GM12878 (cell line): ENCODE results near the gene CYP4F3.

Source experiments
- EGR1 ChIP-seq, 2 experiments: IDR thresholded peaks; 1 replicate in 1 of 2; 2 replicates in 1 of 2; pipeline ENCODE4 v1.6.1; 2011 to 2012; ENCODE audit warnings: low read depth in 2 of 2, low read length in 2 of 2, borderline replicate concordance in 1 of 2, mild to moderate bottlenecking in 1 of 2, moderate library complexity in 1 of 2
- EZH2 ChIP-seq: IDR thresholded peaks from 2 replicates; pipeline ENCODE4 v1.6.1; 2012; ENCODE audit warnings: low read depth, mild to moderate bottlenecking, control low read depth, inconsistent platforms, low read length, borderline replicate concordance; ENCODE audit not compliant: control insufficient read depth
- FOXK2 ChIP-seq: fragments of 450-650 bp; IDR thresholded peaks from 2 replicates; pipeline ENCODE4 v1.6.1; 2017; ENCODE audit warnings: mild to moderate bottlenecking, moderate library complexity
- GABPA ChIP-seq: IDR thresholded peaks from 2 replicates; pipeline ENCODE4 v1.6.1; 2014; ENCODE audit warnings: antibody characterized with exemption, low read depth, mild to moderate bottlenecking, inconsistent platforms
- MEF2A ChIP-seq: IDR thresholded peaks from 2 replicates; pipeline ENCODE4 v1.6.1; 2011; ENCODE audit warnings: low read depth, mild to moderate bottlenecking, low read length, moderate library complexity; ENCODE audit not compliant: insufficient read depth
- POLR2A ChIP-seq: IDR thresholded peaks from 2 replicates; pipeline ENCODE4 v1.6.1; 2011; ENCODE audit warnings: low read depth, mild to moderate bottlenecking, low read length
- RAD21 ChIP-seq: IDR thresholded peaks from 2 replicates; pipeline ENCODE4 v1.6.1; 2011; ENCODE audit warnings: mild to moderate bottlenecking, low read depth, low read length, moderate library complexity; ENCODE audit not compliant: insufficient read depth
- SPI1 ChIP-seq: IDR thresholded peaks from 2 replicates; pipeline ENCODE4 v1.6.1; 2011; ENCODE audit warnings: low read depth, mild to moderate bottlenecking, low read length, moderate library complexity, borderline replicate concordance; ENCODE audit not compliant: insufficient read depth
- SREBF2 ChIP-seq: IDR thresholded peaks from 2 replicates; pipeline ENCODE4 v1.6.1; 2012; ENCODE audit warnings: mild to moderate bottlenecking, low read length
- TCF3 ChIP-seq: IDR thresholded peaks from 2 replicates; pipeline ENCODE4 v1.6.1; 2012; ENCODE audit warnings: low read depth, mild to moderate bottlenecking, low read length, borderline replicate concordance; ENCODE audit not compliant: insufficient read depth
- TF ChIP-seq, protein P1 (sequence below): IDR thresholded peaks from 2 replicates; pipeline ENCODE4 v1.6.1; 2012; ENCODE audit warnings: mild to moderate bottlenecking, low read depth, low read length
- TF ChIP-seq, protein P2 (sequence below): IDR thresholded peaks from 2 replicates; pipeline ENCODE4 v1.6.1; 2011; ENCODE audit warnings: mild to moderate bottlenecking, low read depth, low read length, moderate library complexity; ENCODE audit not compliant: insufficient replicate concordance
- TF ChIP-seq, protein P3 (sequence below): IDR thresholded peaks from 2 replicates; pipeline ENCODE4 v1.6.1; 2012; ENCODE audit warnings: low read depth, low read length, improper control_type of control experiment

DNA sequence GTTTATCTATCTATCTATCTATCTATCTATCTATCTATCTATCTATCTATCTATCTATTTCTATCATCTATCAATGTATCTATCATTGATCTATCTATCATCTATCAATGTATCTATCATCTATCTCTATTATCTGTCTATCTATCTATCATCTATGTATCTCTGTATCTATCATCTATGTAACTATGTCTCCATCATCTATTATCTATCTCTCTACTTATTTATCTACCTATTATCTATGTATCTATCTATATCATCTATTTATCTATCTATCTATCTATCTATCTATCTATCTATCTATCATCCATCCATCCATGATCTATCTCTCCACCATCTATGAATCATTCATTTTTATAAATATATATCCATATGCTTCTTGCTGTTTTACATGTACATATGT, 15.8 kb downstream of the CYP4F3 start:
- TF ChIP-seq TCF3 (no peak), RAD21 (no peak), GABPA (no peak), EGR1 (IDR thresholded peaks at IDR 0.05; ENCODE audit: borderline replicate concordance in 1 of 2, low read depth in 2 of 2, low read length in 2 of 2) (no peak), POLR2A (no peak), MEF2A (no peak), EZH2 (no peak), FOXK2 (no peak), SPI1 (no peak), SREBF2 (no peak)
- TF ChIP-seq, protein P1, sequence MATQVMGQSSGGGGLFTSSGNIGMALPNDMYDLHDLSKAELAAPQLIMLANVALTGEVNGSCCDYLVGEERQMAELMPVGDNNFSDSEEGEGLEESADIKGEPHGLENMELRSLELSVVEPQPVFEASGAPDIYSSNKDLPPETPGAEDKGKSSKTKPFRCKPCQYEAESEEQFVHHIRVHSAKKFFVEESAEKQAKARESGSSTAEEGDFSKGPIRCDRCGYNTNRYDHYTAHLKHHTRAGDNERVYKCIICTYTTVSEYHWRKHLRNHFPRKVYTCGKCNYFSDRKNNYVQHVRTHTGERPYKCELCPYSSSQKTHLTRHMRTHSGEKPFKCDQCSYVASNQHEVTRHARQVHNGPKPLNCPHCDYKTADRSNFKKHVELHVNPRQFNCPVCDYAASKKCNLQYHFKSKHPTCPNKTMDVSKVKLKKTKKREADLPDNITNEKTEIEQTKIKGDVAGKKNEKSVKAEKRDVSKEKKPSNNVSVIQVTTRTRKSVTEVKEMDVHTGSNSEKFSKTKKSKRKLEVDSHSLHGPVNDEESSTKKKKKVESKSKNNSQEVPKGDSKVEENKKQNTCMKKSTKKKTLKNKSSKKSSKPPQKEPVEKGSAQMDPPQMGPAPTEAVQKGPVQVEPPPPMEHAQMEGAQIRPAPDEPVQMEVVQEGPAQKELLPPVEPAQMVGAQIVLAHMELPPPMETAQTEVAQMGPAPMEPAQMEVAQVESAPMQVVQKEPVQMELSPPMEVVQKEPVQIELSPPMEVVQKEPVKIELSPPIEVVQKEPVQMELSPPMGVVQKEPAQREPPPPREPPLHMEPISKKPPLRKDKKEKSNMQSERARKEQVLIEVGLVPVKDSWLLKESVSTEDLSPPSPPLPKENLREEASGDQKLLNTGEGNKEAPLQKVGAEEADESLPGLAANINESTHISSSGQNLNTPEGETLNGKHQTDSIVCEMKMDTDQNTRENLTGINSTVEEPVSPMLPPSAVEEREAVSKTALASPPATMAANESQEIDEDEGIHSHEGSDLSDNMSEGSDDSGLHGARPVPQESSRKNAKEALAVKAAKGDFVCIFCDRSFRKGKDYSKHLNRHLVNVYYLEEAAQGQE = no peak
- TF ChIP-seq, protein P2, sequence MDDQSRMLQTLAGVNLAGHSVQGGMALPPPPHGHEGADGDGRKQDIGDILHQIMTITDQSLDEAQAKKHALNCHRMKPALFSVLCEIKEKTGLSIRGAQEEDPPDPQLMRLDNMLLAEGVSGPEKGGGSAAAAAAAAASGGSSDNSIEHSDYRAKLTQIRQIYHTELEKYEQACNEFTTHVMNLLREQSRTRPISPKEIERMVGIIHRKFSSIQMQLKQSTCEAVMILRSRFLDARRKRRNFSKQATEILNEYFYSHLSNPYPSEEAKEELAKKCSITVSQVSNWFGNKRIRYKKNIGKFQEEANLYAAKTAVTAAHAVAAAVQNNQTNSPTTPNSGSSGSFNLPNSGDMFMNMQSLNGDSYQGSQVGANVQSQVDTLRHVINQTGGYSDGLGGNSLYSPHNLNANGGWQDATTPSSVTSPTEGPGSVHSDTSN = no peak
- TF ChIP-seq, protein P3, sequence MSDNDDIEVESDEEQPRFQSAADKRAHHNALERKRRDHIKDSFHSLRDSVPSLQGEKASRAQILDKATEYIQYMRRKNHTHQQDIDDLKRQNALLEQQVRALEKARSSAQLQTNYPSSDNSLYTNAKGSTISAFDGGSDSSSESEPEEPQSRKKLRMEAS = no peak
